Mesenchymal stem cell (in vitro differentiated cells and primary cell): ENCODE results near the gene MRPL20.
A peak's percentile ranks its signal among the peaks of the same experiment; 100 is the strongest.

Source experiments
- DNase-seq: peaks from one replicate; pipeline ENCODE4 v3.0.0-alpha.2; 2013
- H2AFZ ChIP-seq: one replicate; pipeline ENCODE4 v1.6.1; 2013; ENCODE audit warnings: low read depth, mild to moderate bottlenecking, control low read depth, inconsistent platforms, low read length, moderate library complexity
- H2AK5ac ChIP-seq: 2 replicates; pipeline ENCODE4 v1.6.1; 2013; ENCODE audit warnings: low read length, moderate library complexity, mild to moderate bottlenecking, inconsistent platforms; ENCODE audit not compliant: severe bottlenecking
- H2BK120ac ChIP-seq: one replicate; pipeline ENCODE4 v1.6.1; 2013; ENCODE audit warnings: low read depth, mild to moderate bottlenecking, inconsistent platforms, low read length, moderate library complexity
- H2BK12ac ChIP-seq, 2 experiments: one replicate each; pipeline ENCODE4 v1.6.1; 2013; ENCODE audit warnings: inconsistent platforms in 2 of 2, low read length in 2 of 2, mild to moderate bottlenecking in 2 of 2, moderate library complexity in 2 of 2, control low read depth in 1 of 2
- H2BK15ac ChIP-seq: one replicate; pipeline ENCODE4 v1.6.1; 2013; ENCODE audit warnings: mild to moderate bottlenecking, low read depth, inconsistent platforms; ENCODE audit not compliant: poor library complexity, severe bottlenecking
- H2BK5ac ChIP-seq: 2 replicates; pipeline ENCODE4 v1.6.1; 2013; ENCODE audit warnings: low read depth, mild to moderate bottlenecking, low read length, control low read depth, inconsistent platforms; ENCODE audit not compliant: poor library complexity, severe bottlenecking
- H3K14ac ChIP-seq, 2 experiments: one replicate each; pipeline ENCODE4 v1.6.1; 2013; ENCODE audit warnings: inconsistent platforms in 2 of 2, low read length in 2 of 2, control low read depth in 1 of 2, mild to moderate bottlenecking in 1 of 2, moderate library complexity in 1 of 2
- H3K18ac ChIP-seq, 2 experiments: one replicate each; pipeline ENCODE4 v1.6.1; 2013; ENCODE audit warnings: inconsistent platforms in 2 of 2, low read length in 2 of 2, control low read depth in 1 of 2, low read depth in 1 of 2, mild to moderate bottlenecking in 1 of 2
- H3K23ac ChIP-seq, 2 experiments: one replicate each; pipeline ENCODE4 v1.6.1; 2013; ENCODE audit warnings: inconsistent platforms in 2 of 2, low read length in 2 of 2, mild to moderate bottlenecking in 2 of 2, moderate library complexity in 2 of 2, control low read depth in 1 of 2
- H3K27ac ChIP-seq: 2 replicates; pipeline ENCODE4 v1.5.1; 2013; ENCODE audit warnings: mild to moderate bottlenecking, moderate library complexity, low read length, control low read depth, inconsistent platforms; ENCODE audit not compliant: poor library complexity, severe bottlenecking
- H3K27me3 ChIP-seq, 2 experiments: 2 replicates each; pipeline versions ENCODE4 v1.6.1 to v1.7.0; 2013; ENCODE audit warnings: low read length in 2 of 2, mild to moderate bottlenecking in 2 of 2, moderate library complexity in 2 of 2, control low read depth in 1 of 2, inconsistent platforms in 1 of 2; ENCODE audit not compliant: control insufficient read depth in 1 of 2, insufficient read depth in 1 of 2
- H3K36me3 ChIP-seq, 2 experiments: 2 replicates each; pipeline versions ENCODE4 v1.6.1 to v1.7.0; 2013; ENCODE audit warnings: low read length in 2 of 2, control low read depth in 1 of 2, inconsistent platforms in 1 of 2, low read depth in 1 of 2, mild to moderate bottlenecking in 1 of 2; ENCODE audit not compliant: insufficient read depth in 2 of 2, control insufficient read depth in 1 of 2
- H3K4ac ChIP-seq, 2 experiments: one replicate each; pipeline ENCODE4 v1.6.1; 2013; ENCODE audit warnings: inconsistent platforms in 2 of 2, low read length in 2 of 2, mild to moderate bottlenecking in 2 of 2, moderate library complexity in 2 of 2, control low read depth in 1 of 2, low read depth in 1 of 2
- H3K4me1 ChIP-seq: 2 replicates; pipeline ENCODE4 v1.6.1; 2013; ENCODE audit warnings: low read depth, low read length, control low read depth; ENCODE audit not compliant: control insufficient read depth, insufficient read depth
- H3K4me2 ChIP-seq: 2 replicates; pipeline ENCODE4 v1.6.1; 2013; ENCODE audit warnings: low read length, mild to moderate bottlenecking, inconsistent platforms; ENCODE audit not compliant: poor library complexity, severe bottlenecking
- H3K4me3 ChIP-seq, 2 experiments: 2 replicates each; pipeline versions ENCODE4 v1.5.1 to v1.7.0; 2013; ENCODE audit warnings: low read length in 2 of 2, mild to moderate bottlenecking in 2 of 2, control low read depth in 1 of 2, low read depth in 1 of 2; ENCODE audit not compliant: insufficient read depth in 1 of 2
- H3K79me1 ChIP-seq: replicated peaks from 2 replicates; pipeline ENCODE4 v1.6.1; 2013; ENCODE audit warnings: mild to moderate bottlenecking, control low read depth, low read length, inconsistent platforms; ENCODE audit not compliant: poor library complexity, severe bottlenecking
- H3K9ac ChIP-seq: 2 replicates; pipeline ENCODE4 v1.7.0; 2013; ENCODE audit warnings: mild to moderate bottlenecking, low read length, moderate library complexity
- H3K9me3 ChIP-seq: 2 replicates; pipeline ENCODE4 v1.7.0; 2013; ENCODE audit warnings: mild to moderate bottlenecking, low read length; ENCODE audit not compliant: control insufficient read depth
- H4K8ac ChIP-seq: one replicate; pipeline ENCODE4 v1.6.1; 2013; ENCODE audit warnings: inconsistent platforms, mild to moderate bottlenecking, low read length, moderate library complexity
- H4K91ac ChIP-seq: one replicate; pipeline ENCODE4 v1.6.1; 2013; ENCODE audit warnings: mild to moderate bottlenecking, low read length, inconsistent platforms
- WGBS: methylation state at CpG from one replicate; pipeline ENCODE4 v1.1.7; 2013; ENCODE audit warnings: mixed read lengths; 5-methylcytosine and 5-hydroxymethylcytosine counted together

The MRPL20 gene

DNA sequence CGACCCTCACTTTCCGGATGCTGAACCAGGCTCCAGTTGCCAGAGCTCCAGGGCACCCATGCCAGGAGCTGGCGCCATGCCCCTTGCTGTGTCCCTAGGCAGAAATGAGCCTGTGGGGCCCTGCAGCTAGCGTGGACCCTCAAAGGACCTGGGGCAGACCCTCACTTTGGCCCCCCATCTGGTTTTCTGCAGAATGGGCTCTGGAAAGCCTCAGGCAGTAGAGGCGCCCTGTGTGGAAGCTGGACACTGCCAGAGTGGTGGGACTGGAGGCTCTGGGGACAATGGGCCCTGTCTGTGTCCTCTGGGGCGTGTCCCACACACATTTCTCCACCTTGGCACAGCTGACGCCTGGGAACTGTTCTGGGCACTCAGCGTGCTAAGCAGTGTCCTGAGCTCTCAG is 25.8 kb downstream of the MRPL20 start:
- H2BK12ac ChIP-seq = no peak overlapping the region
- H3K9me3 ChIP-seq = no peaks in the 10 kb centered on the region
- peaks cover 23% of the 10 kb centered on the region for H3K79me1 ChIP-seq
- H3K4me3 ChIP-seq = no peak overlapping the region
- H3K23ac ChIP-seq = no peak overlapping the region
- no peak overlapping the region for H2BK15ac ChIP-seq
- DNase-seq = no peak
- H2BK5ac ChIP-seq = no peak overlapping the region
- peaks cover 2% of the 10 kb centered on the region for H3K4me1 ChIP-seq
- no peak overlapping the region for H3K9ac ChIP-seq
- no peaks in the 10 kb centered on the region for H3K27me3 ChIP-seq
- H3K36me3 ChIP-seq = peaks cover 33 to 50% of the 10 kb centered on the region in 2 experiments
- H2AFZ ChIP-seq = no peak overlapping the region
- H3K27ac ChIP-seq = no peak overlapping the region
- H2AK5ac ChIP-seq = no peak overlapping the region
- H2BK120ac ChIP-seq = no peak overlapping the region
- WGBS = 84% methylated on average over 8 of the region's 8 CpGs
- no peak overlapping the region for H3K14ac ChIP-seq
- H3K4me2 ChIP-seq = no peak overlapping the region
- no peak overlapping the region for H4K91ac ChIP-seq
- no peak overlapping the region for H3K18ac ChIP-seq
- H4K8ac ChIP-seq = no peak overlapping the region
- no peak overlapping the region for H3K4ac ChIP-seq

DNA sequence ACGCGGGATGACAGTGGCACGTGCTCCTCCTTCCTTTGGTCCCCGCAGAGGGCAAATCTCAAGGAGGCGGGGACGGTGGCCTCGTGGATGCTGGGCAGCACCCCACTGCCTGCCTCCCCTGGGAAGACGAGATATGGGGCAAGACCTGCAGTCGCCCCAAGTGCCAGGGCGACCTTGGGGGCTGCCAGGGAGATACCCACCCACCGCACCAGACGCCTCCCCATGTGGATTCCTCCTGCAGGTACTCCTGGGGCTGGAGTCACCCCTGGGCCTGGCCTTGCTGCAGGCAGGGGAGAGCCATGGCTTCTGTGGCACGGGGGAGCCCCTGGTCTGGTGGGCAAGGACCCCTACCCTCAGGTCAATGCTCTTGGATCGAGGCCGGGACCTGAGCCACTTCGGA is 26.2 kb downstream of the MRPL20 start:
- H3K36me3 ChIP-seq = peaks cover 29 to 49% of the 10 kb centered on the region in 2 experiments
- peaks cover 6% of the 10 kb centered on the region for H3K4me1 ChIP-seq
- H3K27me3 ChIP-seq = no peaks in the 10 kb centered on the region
- no peak overlapping the region for H4K91ac ChIP-seq
- H3K4me2 ChIP-seq = no peak overlapping the region
- H3K9me3 ChIP-seq = no peaks in the 10 kb centered on the region
- peaks cover 24% of the 10 kb centered on the region for H3K79me1 ChIP-seq
- no peak overlapping the region for H3K9ac ChIP-seq
- no peak overlapping the region for H2AFZ ChIP-seq
- H3K4me3 ChIP-seq = no peak overlapping the region
- H2AK5ac ChIP-seq = no peak overlapping the region
- no peak overlapping the region for H2BK15ac ChIP-seq
- no peak overlapping the region for H3K23ac ChIP-seq
- WGBS = 96% methylated on average over 16 of the region's 16 CpGs
- H3K27ac ChIP-seq = no peak overlapping the region
- H3K4ac ChIP-seq = no peak overlapping the region
- H2BK120ac ChIP-seq = no peak overlapping the region
- no peak overlapping the region for H3K18ac ChIP-seq
- no peak overlapping the region for H4K8ac ChIP-seq
- no peak overlapping the region for H3K14ac ChIP-seq
- no peak for DNase-seq
- no peak overlapping the region for H2BK5ac ChIP-seq
- no peak overlapping the region for H2BK12ac ChIP-seq

DNA sequence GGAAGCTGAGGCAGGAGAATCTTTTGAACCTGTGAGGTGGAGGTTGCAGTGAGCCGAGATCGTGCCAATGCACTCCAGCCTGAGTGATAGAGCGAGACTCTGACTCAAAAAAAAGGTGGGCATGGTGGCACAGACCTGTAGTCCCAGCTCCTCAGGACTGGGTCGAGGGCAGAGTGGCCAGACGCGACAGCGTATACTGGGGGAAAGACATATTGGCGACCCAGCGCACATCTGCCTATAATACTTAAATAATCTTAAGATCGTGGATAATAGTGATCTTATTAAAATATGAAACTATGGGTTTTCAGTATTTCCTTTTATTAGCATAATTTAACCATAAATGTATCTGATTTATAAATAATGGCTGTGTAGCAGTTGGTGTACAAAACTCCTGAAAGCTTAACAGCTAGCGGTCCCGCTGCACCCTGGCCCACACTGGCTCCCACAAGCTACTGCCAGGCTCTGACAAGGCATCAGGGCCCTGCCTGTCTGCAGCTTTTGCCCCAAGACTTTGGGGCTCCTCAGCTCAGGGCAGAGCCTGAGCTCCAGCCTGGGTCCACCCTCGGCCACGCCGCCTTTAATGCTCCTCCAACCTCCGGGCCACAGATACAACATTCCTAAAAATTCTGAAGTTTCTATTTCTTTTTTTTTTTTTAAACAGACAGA is 29.4 kb downstream of the MRPL20 start:
- no peak overlapping the region for H4K91ac ChIP-seq
- peaks cover 19% of the 10 kb centered on the region for H3K4me1 ChIP-seq
- H3K4me3 ChIP-seq = no peak overlapping the region
- no peak overlapping the region for H3K23ac ChIP-seq
- H3K4me2 ChIP-seq = no peak overlapping the region
- H2AFZ ChIP-seq = no peak overlapping the region
- no peak overlapping the region for H4K8ac ChIP-seq
- no peak overlapping the region for H3K18ac ChIP-seq
- no peak overlapping the region for H2AK5ac ChIP-seq
- peaks cover 29% of the 10 kb centered on the region for H3K79me1 ChIP-seq
- no peaks in the 10 kb centered on the region for H3K9me3 ChIP-seq
- no peak overlapping the region for H3K14ac ChIP-seq
- no peak for DNase-seq
- H2BK15ac ChIP-seq = no peak overlapping the region
- no peak overlapping the region for H3K9ac ChIP-seq
- H3K36me3 ChIP-seq = peaks cover 26 to 43% of the 10 kb centered on the region in 2 experiments
- H3K27ac ChIP-seq = no peak overlapping the region
- no peaks in the 10 kb centered on the region for H3K27me3 ChIP-seq
- H2BK5ac ChIP-seq = no peak overlapping the region
- no peak overlapping the region for H2BK120ac ChIP-seq
- no peak overlapping the region for H2BK12ac ChIP-seq
- H3K4ac ChIP-seq = no peak overlapping the region
- WGBS = 95% methylated on average over 16 of the region's 16 CpGs

DNA sequence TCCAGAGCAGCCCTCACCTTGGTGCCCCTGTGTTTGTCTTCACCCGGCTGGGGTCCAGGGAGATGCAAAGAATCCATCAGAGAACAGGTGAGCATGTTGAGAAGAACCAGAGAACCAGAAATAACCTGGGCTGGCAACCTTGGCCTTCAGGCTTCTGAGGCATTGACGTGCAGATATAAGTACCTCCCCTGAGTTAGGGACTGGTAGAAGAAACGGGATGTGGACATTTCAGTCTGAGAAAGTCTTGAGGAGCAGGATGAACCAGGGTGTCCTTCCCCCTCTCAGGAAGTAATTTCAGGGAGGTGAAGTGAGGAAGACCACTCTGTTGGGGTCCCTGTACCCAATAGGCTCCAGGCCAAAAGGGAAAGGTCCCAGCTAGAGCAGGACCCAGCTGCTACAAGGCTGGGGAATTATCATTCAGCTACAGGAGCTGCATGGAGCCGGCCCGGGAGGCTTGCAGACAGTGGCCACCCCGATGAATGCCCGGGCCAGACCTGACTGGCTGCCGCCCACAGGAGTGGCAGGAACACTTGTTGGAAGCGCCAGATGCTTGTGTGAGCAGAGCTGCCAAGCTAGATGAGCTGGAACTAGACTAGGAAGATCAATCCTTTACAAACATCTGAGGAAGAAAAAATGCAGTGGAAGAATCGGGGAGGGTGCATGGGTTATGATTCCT is 30.4 kb downstream of the MRPL20 start:
- no peak overlapping the region for H2AFZ ChIP-seq
- no peak for DNase-seq
- peak overlapping the region in 1 of 2 experiments; percentile 93 for H3K4me3 ChIP-seq
- no peak overlapping the region for H2BK12ac ChIP-seq
- H3K4me1 ChIP-seq = peaks cover 26% of the 10 kb centered on the region
- H3K27me3 ChIP-seq = no peaks in the 10 kb centered on the region
- no peak overlapping the region for H4K91ac ChIP-seq
- no peak overlapping the region for H2BK120ac ChIP-seq
- H3K79me1 ChIP-seq = peaks cover 28% of the 10 kb centered on the region
- H2BK5ac ChIP-seq = no peak overlapping the region
- peak overlapping the region; percentile 47 for H2AK5ac ChIP-seq
- H3K4ac ChIP-seq = peak overlapping the region in 1 of 2 experiments; percentile 30
- peaks cover 24 to 47% of the 10 kb centered on the region in 2 experiments for H3K36me3 ChIP-seq
- no peaks in the 10 kb centered on the region for H3K9me3 ChIP-seq
- H2BK15ac ChIP-seq = no peak overlapping the region
- no peak overlapping the region for H3K23ac ChIP-seq
- peak overlapping the region; percentile 94 for H3K9ac ChIP-seq
- no peak overlapping the region for H3K27ac ChIP-seq
- 95% methylated on average over 10 of the region's 10 CpGs for WGBS
- no peak overlapping the region for H3K4me2 ChIP-seq
- no peak overlapping the region for H3K18ac ChIP-seq
- no peak overlapping the region for H4K8ac ChIP-seq
- H3K14ac ChIP-seq = no peak overlapping the region
